HepG2 (cell line): ENCODE results near the gene IPO8. TPM values are rescaled to one million over a fixed set of nuclear protein-coding genes. Genes with fewer than 3 reads are reported as not detected.

Experiments
- AKNA ChIP-seq: sonication (generic); formaldehyde crosslinking; IDR thresholded peaks from 2 replicates; pipeline ENCODE4 v1.4.0; 2020; ENCODE audit warnings: missing genetic modification reagents, borderline replicate concordance
- FOXO4 ChIP-seq: sonication (generic); formaldehyde crosslinking; conservative IDR thresholded peaks from 2 replicates; pipeline ENCODE4 v1.8.1; 2023; ENCODE audit warnings: missing genetic modification reagents
- HMG20B ChIP-seq: conservative IDR thresholded peaks from 2 replicates; pipeline ENCODE4 v1.6.1; 2016; ENCODE audit warnings: missing genetic modification reagents, missing compliant biosample characterization
- MAFG ChIP-seq: sonication (generic); formaldehyde crosslinking; IDR thresholded peaks from 2 replicates; pipeline ENCODE4 v1.5.1; 2020; ENCODE audit warnings: mild to moderate bottlenecking, missing genetic modification reagents
- ZBTB37 ChIP-seq: sonication (generic); formaldehyde crosslinking; IDR thresholded peaks from 2 replicates; pipeline ENCODE4 v1.4.0; 2020; ENCODE audit warnings: mild to moderate bottlenecking, missing genetic modification reagents
- ZBTB42 ChIP-seq: sonication (generic); formaldehyde crosslinking; IDR thresholded peaks from 2 replicates; pipeline ENCODE4 v1.5.0; 2020; ENCODE audit warnings: mild to moderate bottlenecking, missing genetic modification reagents
- ZNF275 ChIP-seq: sonication (generic); formaldehyde crosslinking; IDR thresholded peaks from 2 replicates; pipeline ENCODE4 v1.8.0; 2022; ENCODE audit warnings: missing genetic modification reagents, mild to moderate bottlenecking, inconsistent platforms, borderline replicate concordance
- ZNF281 ChIP-seq: sonication (generic); formaldehyde crosslinking; IDR thresholded peaks from 2 replicates; pipeline ENCODE4 v1.4.0; 2020; ENCODE audit warnings: missing genetic modification reagents, borderline replicate concordance
- ZNF292 ChIP-seq: sonication (generic); formaldehyde crosslinking; IDR thresholded peaks from 2 replicates; pipeline ENCODE4 v1.8.1; 2022; ENCODE audit warnings: mild to moderate bottlenecking, low read depth, missing genetic modification reagents, borderline replicate concordance
- ZNF496 ChIP-seq: sonication (generic); formaldehyde crosslinking; IDR thresholded peaks from 2 replicates; pipeline ENCODE4 v1.8.1; 2023; ENCODE audit warnings: mild to moderate bottlenecking, moderate library complexity, missing genetic modification reagents; ENCODE audit not compliant: insufficient replicate concordance
- ZSCAN21 ChIP-seq: sonication (generic); formaldehyde crosslinking; IDR thresholded peaks from 2 replicates; pipeline ENCODE4 v1.8.0; 2022; ENCODE audit warnings: mild to moderate bottlenecking, missing genetic modification reagents, moderate library complexity, borderline replicate concordance
- polyA plus RNA-seq, 8 experiments: library from polyadenylated mRNA; depleted of rRNA in 3 of 8; stranded (reverse) in 7 of 8; unstranded in 1 of 8; fragments of >200 nt; fragmentation: Illumina TruSeq in 4 of 8; extraction: Trizol in 4 of 8; gene quantifications; 2 replicates each; pipeline versions ENCODE4 v1.2.1 to v1.2.3, GENCODE V29; 2011 to 2016; ENCODE audit warnings: low read depth in 4 of 8, missing spikeins in 1 of 8, mixed read lengths in 1 of 8; ENCODE audit not compliant: insufficient read depth in 1 of 8
- total RNA-seq, 5 experiments: library from RNA; depleted of rRNA; stranded (reverse); fragments of >200 nt; fragmentation: Illumina TruSeq; extraction: Trizol; gene quantifications; 2 replicates each; pipeline ENCODE4 v1.2.3, GENCODE V29; 2016; ENCODE audit warnings: low read depth in 1 of 5
- TF ChIP-seq, protein P1 (sequence below): sonication (generic); formaldehyde crosslinking; IDR thresholded peaks from 2 replicates; pipeline ENCODE4 v1.4.0; 2020; ENCODE audit warnings: missing genetic modification reagents
- TF ChIP-seq, protein P2 (sequence below): sonication (generic); formaldehyde crosslinking; IDR thresholded peaks from 2 replicates; pipeline ENCODE4 v1.5.0; 2020; ENCODE audit warnings: mild to moderate bottlenecking, missing genetic modification reagents

IPO8 gene
- total and polyA plus RNA-seq, 2 of the 13 experiments (the other 11 are each of a cell fraction or from before 2014, with no cell fraction given), result 6.3 to 21.8 TPM

DNA sequence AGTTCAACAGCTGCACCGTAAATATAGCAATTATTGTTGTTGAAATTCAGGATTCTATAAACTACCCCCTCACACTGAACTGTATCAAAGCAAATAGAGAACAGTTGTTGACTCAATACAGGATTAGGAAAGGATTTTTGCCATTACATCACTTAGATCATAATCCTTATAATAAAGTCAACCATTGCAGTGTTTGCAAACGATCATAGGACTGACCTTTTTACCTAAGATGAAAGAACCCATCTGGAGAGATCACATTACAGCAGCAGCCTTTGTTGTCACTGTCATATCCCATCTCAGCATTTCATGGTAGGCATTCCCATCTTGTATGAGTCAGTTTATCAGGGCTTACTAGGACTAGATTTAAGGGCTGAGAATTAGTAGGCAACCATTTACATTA lies 96.1 kb downstream of the IPO8 start (continued):
- peak; percentile 86 for TF ChIP-seq ZNF281 (CRISPR knock-in tag)
- no peak for TF ChIP-seq ZBTB42 (CRISPR knock-in tag)
- TF ChIP-seq MAFG (CRISPR knock-in tag), result no peak
- TF ChIP-seq ZNF275 (CRISPR knock-in tag), result no peak
- TF ChIP-seq, protein P1, sequence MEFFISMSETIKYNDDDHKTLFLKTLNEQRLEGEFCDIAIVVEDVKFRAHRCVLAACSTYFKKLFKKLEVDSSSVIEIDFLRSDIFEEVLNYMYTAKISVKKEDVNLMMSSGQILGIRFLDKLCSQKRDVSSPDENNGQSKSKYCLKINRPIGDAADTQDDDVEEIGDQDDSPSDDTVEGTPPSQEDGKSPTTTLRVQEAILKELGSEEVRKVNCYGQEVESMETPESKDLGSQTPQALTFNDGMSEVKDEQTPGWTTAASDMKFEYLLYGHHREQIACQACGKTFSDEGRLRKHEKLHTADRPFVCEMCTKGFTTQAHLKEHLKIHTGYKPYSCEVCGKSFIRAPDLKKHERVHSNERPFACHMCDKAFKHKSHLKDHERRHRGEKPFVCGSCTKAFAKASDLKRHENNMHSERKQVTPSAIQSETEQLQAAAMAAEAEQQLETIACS (CRISPR knock-in tag), result no peak
- TF ChIP-seq HMG20B (CRISPR knock-in tag), result peak; percentile 98
- TF ChIP-seq ZBTB37 (CRISPR knock-in tag), result no peak
- no peak for TF ChIP-seq FOXO4 (CRISPR knock-in tag)
- no peak for TF ChIP-seq ZSCAN21
- TF ChIP-seq ZNF292 (CRISPR knock-in tag), result peak; percentile 90; the same call in 1 of the 2 replicates
- TF ChIP-seq ZNF496, result no peak
- no peak for TF ChIP-seq AKNA (CRISPR knock-in tag)
- TF ChIP-seq, protein P2, sequence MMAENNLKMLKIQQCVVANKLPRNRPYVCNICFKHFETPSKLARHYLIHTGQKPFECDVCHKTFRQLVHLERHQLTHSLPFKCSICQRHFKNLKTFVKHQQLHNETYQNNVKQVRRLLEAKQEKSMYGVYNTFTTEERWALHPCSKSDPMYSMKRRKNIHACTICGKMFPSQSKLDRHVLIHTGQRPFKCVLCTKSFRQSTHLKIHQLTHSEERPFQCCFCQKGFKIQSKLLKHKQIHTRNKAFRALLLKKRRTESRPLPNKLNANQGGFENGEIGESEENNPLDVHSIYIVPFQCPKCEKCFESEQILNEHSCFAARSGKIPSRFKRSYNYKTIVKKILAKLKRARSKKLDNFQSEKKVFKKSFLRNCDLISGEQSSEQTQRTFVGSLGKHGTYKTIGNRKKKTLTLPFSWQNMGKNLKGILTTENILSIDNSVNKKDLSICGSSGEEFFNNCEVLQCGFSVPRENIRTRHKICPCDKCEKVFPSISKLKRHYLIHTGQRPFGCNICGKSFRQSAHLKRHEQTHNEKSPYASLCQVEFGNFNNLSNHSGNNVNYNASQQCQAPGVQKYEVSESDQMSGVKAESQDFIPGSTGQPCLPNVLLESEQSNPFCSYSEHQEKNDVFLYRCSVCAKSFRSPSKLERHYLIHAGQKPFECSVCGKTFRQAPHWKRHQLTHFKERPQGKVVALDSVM (CRISPR knock-in tag), result no peak; the same call in 1 of the 2 replicates
